Liver (tissue), 3 donors: ENCODE results near the gene ARRDC4.

Experiments used
- ATF3 ChIP-seq: IDR thresholded peaks from 2 replicates; pipeline ENCODE4 v1.6.1; 2016; ENCODE audit warnings: antibody characterized with exemption
- CTCF ChIP-seq: fragments of 150-350 bp; IDR thresholded peaks from 2 replicates; pipeline ENCODE4 v1.5.1; 2017; ENCODE audit warnings: improper control_type of control experiment, low read depth, low read length; ENCODE audit not compliant: missing input control
- FOXA1 ChIP-seq: IDR thresholded peaks from 2 replicates; pipeline ENCODE4 v1.6.1; 2016; ENCODE audit warnings: antibody characterized with exemption
- RAD21 ChIP-seq, 2 donors: IDR thresholded peaks; 2 replicates each; pipeline ENCODE4 v1.6.1; 2016; ENCODE audit warnings: antibody characterized with exemption in 2 of 2, mild to moderate bottlenecking in 2 of 2
- RXRA ChIP-seq, 2 donors: IDR thresholded peaks; 2 replicates each; pipeline ENCODE4 v1.6.1; 2017 to 2018; ENCODE audit warnings: antibody characterized with exemption in 2 of 2, mild to moderate bottlenecking in 1 of 2
- TF ChIP-seq, protein P1 (sequence below): IDR thresholded peaks from 2 replicates; pipeline ENCODE4 v1.6.1; 2016; ENCODE audit warnings: antibody characterized with exemption, mild to moderate bottlenecking
- donor health status: healthy.
- donor health status: healthy.

DNA sequence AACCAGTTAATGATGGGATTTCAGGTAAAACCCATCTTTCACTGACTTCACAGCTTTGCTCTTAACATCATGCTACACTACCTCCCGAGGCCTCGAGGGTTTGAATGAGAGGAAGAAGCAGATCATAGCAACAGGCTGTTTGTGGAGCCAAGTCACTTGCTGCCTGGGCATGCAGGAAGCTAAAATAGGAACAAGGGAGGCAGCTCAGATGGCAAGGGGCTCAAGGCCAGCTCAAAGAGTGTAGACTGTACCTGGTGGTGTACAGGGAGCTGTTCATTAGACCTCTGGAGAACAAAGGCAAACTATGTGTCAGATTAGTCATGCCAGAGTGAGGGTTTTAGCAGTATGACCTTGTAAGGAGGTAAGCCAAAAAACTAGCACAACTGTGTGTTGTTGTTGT lies 28.8 kb downstream of the ARRDC4 start:
- TF ChIP-seq CTCF (no peak), ATF3 (no peak), RAD21 (IDR thresholded peaks at IDR 0.05) (no peak), RXRA (IDR thresholded peaks at IDR 0.05) (no peak), FOXA1 (no peak)
- TF ChIP-seq, protein P1, sequence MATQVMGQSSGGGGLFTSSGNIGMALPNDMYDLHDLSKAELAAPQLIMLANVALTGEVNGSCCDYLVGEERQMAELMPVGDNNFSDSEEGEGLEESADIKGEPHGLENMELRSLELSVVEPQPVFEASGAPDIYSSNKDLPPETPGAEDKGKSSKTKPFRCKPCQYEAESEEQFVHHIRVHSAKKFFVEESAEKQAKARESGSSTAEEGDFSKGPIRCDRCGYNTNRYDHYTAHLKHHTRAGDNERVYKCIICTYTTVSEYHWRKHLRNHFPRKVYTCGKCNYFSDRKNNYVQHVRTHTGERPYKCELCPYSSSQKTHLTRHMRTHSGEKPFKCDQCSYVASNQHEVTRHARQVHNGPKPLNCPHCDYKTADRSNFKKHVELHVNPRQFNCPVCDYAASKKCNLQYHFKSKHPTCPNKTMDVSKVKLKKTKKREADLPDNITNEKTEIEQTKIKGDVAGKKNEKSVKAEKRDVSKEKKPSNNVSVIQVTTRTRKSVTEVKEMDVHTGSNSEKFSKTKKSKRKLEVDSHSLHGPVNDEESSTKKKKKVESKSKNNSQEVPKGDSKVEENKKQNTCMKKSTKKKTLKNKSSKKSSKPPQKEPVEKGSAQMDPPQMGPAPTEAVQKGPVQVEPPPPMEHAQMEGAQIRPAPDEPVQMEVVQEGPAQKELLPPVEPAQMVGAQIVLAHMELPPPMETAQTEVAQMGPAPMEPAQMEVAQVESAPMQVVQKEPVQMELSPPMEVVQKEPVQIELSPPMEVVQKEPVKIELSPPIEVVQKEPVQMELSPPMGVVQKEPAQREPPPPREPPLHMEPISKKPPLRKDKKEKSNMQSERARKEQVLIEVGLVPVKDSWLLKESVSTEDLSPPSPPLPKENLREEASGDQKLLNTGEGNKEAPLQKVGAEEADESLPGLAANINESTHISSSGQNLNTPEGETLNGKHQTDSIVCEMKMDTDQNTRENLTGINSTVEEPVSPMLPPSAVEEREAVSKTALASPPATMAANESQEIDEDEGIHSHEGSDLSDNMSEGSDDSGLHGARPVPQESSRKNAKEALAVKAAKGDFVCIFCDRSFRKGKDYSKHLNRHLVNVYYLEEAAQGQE: no peak
